Measurements from ENCODE around the gene NR5A1.

Gene NR5A1

DNA sequence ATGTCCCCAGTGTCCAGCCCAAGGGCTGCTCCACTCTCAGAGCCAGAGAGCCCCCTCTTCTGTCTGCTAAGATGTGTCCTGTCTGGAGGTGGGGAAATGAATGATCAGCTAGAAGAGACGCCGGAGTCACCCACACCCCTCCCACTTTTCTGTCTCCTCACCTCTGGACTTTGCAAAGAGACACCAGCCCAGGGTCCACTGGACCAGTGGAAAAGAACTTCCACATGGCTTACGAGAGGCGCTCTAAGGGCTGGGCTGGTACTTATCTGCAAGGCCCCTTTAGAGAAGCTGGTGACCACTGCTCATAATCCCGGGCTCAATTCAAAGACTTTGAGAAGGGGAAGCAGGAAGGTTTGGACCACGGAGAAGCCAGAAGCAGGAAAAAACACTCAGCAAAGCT, 9.2 kb downstream of the NR5A1 start:
- no peak for DNase-seq

DNA sequence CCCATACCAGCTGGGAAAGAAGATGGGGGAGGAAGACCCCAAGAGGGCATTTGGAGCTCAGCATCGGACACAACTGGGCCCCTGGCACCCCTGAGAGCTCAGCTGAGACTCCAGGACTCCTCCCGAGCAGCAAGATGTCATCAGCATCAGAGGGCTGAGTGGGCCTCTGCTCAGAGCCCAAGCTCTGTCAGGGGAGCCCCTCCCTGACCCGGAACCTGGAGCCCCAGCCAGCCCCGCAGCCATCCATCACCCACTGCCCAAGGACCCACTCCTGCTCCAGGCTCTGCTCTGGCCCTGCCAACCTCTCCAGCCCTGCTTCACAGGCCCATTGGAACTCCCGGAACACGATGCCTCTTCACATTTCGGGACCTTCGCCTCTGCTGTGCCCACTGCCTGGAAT, 9.8 kb downstream of the NR5A1 start:
- no peak for DNase-seq

GRCh38 chr9:124496463-124496862, 10.7 kb downstream of the NR5A1 start:
- DNase-seq, result no peak

DNA sequence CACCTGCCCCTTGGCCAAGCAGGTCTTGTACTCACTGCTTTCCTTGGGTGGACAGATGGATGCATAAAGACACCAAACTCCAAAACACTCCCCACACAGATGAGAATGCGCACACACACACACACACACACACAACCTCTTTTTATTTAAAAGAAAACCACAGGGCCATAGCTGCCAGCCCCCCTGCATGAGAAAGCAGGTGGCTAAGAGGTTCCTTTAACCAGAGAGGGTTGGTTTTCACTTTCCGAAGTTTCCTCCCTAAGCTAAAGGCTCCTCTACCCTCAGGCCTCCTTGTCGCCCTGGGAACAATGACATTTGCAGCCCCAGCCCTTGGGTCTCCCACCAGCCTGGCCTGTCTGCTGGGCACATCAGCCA, 11.1 kb downstream of the NR5A1 start:
- no peak for DNase-seq

GRCh38 chr9:124495126-124496074, 11.8 kb downstream of the NR5A1 start:
- DNase-seq, result no peak

DNA sequence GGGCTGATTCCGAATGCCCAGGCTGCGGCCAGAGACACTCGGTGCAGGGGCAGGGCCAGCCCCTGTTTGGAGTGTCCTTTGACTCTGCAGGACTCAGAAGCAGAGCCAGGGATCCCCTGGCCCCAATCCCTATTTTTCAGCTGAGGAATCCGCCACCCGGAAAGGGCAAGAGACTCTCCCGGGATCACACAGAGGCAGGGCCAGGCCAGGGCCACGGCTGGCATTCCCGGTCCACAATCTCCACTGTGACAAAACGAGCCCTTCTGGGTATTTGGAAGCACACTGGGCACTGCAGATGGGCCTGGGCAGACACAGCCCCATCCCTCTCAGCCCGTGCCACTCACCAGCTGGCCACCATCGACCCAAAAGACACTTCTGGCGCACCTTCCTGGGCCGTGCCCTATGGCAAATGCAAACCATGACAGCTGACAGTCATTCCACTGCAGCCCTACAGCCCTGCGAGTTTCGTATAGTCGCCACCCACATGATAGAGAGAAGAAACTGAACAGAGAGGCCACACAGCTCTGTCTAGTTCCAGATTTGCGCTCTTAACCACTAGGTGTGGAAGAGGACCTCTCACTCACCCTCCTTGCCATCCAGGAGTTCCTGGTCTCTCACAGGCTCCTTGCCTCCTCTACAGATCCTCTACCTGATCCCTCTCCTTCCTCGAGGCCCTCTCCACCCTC, 13.3 kb downstream of the NR5A1 start:
- no peak for DNase-seq

DNA sequence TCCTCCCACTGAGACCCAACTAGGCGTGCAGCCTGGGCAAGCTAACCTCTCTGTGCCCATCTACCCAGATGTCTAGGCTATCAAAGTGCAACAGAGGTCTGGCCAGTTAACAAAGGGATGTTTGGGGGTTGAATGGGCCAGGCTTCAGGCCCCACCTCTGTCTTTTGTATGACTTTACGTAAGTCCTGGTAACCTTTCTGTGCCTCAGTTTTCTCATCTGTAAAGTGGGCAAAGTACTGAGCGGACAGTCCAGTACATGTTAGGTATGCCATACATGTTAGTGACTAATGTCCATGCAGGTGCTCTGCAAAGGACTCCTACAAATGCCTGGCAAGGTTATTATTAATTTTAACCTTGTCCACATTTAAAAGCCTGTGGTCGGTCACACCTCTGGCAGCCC, 14.0 kb downstream of the NR5A1 start:
- DNase-seq, result no peak

DNA sequence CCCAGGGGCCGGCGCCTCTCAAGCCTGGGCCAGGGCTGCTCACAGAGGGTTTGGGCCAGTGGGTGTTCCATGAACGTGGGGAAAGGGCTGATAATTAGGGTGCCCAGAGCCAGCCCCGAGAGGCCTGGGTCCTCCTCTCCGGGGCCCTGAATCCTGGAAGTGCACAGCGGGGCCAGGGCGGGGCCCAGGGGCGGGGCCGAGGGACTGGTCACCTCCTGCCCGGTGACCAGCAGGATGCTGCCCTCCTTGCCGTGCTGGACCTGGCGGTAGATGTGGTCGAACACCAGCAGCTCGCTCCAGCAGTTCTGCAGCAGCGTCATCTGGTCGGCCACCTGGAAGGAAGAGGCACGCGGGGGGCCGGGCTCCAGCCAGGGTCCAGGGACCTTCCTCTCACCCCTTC, 14.4 kb downstream of the NR5A1 start:
- DNase-seq, result no peak

GRCh38 chr9:124491049-124491975, 15.9 kb downstream of the NR5A1 start:
- DNase-seq, result no peak

- DNase-seq, result no peak
These were observed 17.2 kb downstream of the NR5A1 start for GRCh38 chr9:124490004-124490403.

DNA sequence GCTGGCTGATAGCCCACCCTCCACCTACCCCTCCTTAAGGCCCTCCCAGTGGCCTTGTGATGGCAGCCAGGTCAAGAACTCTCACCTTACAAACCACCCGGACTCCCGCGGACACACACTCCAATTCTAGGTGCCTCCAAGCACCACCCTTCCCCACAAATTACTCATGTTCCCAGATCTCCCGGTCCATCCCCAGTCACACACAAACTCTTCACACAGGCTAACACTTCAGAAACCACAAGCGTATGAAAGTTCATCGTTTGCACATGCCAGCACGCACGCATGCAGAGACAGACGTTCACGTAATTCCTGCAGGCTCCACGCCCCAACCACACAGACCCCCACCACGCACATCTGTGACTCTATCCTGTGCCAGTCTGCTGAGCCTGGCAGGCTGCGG, 18.0 kb downstream of the NR5A1 start:
- DNase-seq, result no peak

GRCh38 chr9:124488641-124489210, 18.5 kb downstream of the NR5A1 start:
- no peak for DNase-seq

- DNase-seq, result no peak
These were observed 19.7 kb downstream of the NR5A1 start for GRCh38 chr9:124487260-124488182.

DNA sequence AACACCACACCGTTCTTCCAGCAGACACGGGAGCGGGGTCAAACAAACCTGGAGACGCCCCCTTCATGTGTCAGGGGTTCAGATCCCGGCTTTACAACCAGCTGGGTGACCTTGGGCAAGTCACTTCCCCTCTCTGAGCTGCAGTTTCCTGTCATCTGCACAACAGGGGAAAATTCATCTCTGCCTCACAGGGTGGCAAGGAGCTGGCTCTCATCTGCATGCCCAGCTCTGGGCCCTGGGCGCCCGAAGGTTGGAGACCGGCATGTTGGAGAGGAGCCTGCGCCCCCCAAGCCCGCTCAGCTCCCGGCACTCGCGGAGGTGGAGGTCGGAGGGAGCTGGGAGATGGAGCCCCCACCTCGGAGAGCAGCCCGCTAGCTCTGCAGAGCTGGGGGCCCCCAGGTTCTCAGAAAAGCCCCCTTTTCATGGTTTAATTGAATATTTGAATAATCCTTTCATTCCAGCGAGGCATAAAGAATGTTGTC, 20.4 kb downstream of the NR5A1 start:
- DNase-seq, result no peak

DNA sequence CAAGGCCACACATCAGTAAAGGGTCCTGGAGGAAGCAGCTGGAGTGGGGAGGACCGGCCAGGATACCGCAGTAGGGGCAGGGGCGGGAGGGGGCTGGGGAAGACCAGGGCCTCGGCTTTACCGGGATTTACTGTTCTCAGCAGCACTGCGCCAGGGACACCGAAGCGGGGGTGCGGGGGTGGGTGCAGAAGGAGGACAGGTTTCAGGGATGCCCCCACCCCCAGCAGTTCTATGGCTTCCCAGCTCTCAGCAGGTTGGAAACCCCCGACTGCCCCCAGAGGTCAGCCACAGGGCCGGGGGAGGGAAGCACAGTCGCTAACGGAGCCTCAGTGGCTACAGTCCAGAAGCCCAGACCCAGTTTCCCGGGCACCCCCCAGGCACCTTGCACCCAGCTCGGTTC, 21.3 kb downstream of the NR5A1 start:
- DNase-seq, result no peak

DNA sequence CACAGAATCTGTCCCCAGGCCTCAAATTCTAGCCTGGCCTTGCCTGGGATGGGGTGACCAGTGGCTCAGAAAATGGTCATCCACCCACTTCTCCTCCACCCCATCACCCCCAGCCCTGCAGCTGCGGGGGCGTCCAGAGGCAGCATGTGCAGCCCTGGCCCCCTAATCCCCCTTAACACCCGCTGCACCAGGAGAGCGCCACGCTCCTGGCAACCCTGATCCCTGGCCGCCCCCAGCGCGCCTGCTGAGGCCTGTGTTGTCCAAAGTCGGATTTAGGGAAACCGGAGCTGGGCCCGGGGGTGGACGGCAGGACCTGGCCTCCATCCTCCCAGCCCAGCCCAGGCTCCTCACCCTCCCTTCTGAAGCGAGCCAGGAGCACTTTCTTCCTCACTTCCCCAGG, 22.0 kb downstream of the NR5A1 start:
- no peak for DNase-seq

DNA sequence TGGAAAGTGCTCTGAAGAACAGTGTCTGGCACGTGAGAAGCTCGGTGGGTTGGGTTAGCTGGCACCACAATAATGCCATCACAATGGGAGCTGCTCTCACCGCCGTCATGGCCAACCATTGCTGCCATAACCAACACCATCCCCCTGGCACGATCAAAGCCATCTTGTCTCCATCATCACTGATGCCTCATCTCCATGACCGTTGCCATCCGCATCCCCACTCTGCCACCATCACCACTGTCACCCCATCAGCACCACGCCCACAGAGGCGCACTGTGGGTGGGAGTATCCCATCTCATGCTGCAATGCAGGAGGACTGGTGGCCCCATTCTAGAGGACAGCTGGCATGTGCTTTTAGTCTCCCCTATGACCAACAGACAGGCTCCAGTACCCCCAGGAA, 23.7 kb downstream of the NR5A1 start:
- no peak for DNase-seq

GRCh38 chr9:124482431-124483031, 24.7 kb downstream of the NR5A1 start:
- DNase-seq, result no peak

- no peak for DNase-seq
These were observed 26.1 kb downstream of the NR5A1 start for GRCh38 chr9:124481115-124481514.

- peak; percentile 23 for DNase-seq
These were observed 26.6 kb downstream of the NR5A1 start for GRCh38 chr9:124480621-124480981.

DNA sequence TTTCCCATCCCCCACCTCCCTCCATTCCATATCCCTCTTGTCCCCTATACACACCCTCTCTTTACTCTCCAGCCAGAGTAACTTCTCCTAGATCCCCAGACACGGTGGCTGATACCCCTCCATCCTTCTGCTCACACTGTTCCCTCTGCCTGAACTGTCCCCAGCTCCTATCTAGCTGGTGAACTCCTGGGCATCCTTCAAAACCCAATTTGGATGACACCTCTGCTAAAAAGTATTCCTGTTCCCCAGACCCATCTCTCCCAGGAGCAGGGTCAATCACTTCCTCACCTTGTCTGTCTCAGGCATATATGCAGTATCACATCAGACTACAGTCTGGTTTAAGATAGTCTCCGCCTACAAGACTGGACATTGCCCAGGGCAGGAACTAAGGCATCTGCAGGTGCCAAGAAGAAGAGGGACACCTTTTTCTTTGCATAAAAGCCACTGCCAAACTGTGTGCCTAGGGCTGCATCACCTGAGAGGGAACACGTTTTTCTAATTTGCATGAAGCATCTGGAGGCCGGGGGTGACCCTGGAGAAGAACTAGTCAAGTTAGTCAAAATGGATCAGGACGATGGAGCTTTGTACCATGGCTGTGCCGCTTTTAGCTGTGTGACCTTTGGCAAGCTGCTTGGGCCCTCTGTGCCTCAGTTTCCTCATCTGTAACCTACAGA, 27.1 kb downstream of the NR5A1 start:
- no peak for DNase-seq
